B cell (primary cell): Measurements from ENCODE around the gene ESRRA. TPM values are rescaled to one million over a fixed set of nuclear protein-coding genes. Genes with fewer than 3 reads are reported as not detected.
A peak's percentile ranks its signal among the peaks of the same experiment; 100 is the strongest.

Source experiments
- ATAC-seq: fragments of 200-7000 bp; cut with Tn5 transposase; one replicate; pipeline ENCODE4 v1.10.0; 2021; ENCODE audit warnings: low read depth, mild to moderate bottlenecking, moderate number of reproducible peaks, moderate library complexity
- CTCF ChIA-PET: fragments of 350-600 bp; sonication (Branson Sonifier 250); formaldehyde crosslinking; loops from one replicate; lab custom pipeline; 2021; ENCODE audit warnings: antibody characterized with exemption, inconsistent platforms; lab: Charles Lee
- POLR2A ChIA-PET: fragments of 350-600 bp; sonication (Branson Sonifier 250); formaldehyde crosslinking; loops from one replicate; lab custom pipeline; 2021; ENCODE audit warnings: antibody characterized with exemption; lab: Charles Lee
- DNase-seq: peaks from one replicate; pipeline ENCODE4 v3.0.0; 2013
- H2AFZ ChIP-seq: 2 replicates; pipeline ENCODE4 v1.6.1; 2012; ENCODE audit warnings: mild to moderate bottlenecking, low read depth, low read length; ENCODE audit not compliant: insufficient read depth, poor library complexity, severe bottlenecking
- H3K27ac ChIP-seq, 2 donors: 1 replicate in 1 of 2; 2 replicates in 1 of 2; pipeline ENCODE4 v1.5.1; 2012 to 2013; ENCODE audit warnings: low read length in 2 of 2, mild to moderate bottlenecking in 2 of 2, moderate library complexity in 1 of 2
- H3K27me3 ChIP-seq, 4 experiments: fragments of 200-600 bp in 1 of 4; sonication (generic) in 1 of 4; replicated peaks in 1 of 4; 1 replicate in 2 of 4; 2 replicates in 2 of 4; pipeline versions ENCODE4 v1.6.1 to v1.7.0; 2013 to 2016; ENCODE audit warnings: low read length in 3 of 4, mild to moderate bottlenecking in 2 of 4, mixed read lengths in 1 of 4, moderate library complexity in 1 of 4; ENCODE audit not compliant: insufficient read depth in 4 of 4, control insufficient read depth in 3 of 4; ENCODE audit errors: control extremely low read depth in 1 of 4
- H3K36me3 ChIP-seq, 2 experiments: replicated peaks in 1 of 2; 1 replicate in 1 of 2; 2 replicates in 1 of 2; pipeline versions ENCODE4 v1.6.1 to v1.7.1; 2013; ENCODE audit warnings: low read length in 1 of 2; ENCODE audit not compliant: insufficient read depth in 2 of 2, control insufficient read depth in 1 of 2; ENCODE audit errors: control extremely low read depth in 1 of 2, extremely low read depth in 1 of 2
- H3K4me1 ChIP-seq, 2 donors: fragments of 200-600 bp in 1 of 2; sonication (generic) in 1 of 2; 1 replicate in 1 of 2; 2 replicates in 1 of 2; pipeline versions ENCODE4 v1.5.1 to v1.6.1; 2013 to 2017; ENCODE audit warnings: low read length in 2 of 2; ENCODE audit not compliant: control insufficient read depth in 2 of 2, insufficient read depth in 2 of 2
- H3K4me2 ChIP-seq: replicated peaks from 2 replicates; pipeline ENCODE3; 2012; ENCODE audit warnings: mild to moderate bottlenecking, low read depth, low read length; ENCODE audit not compliant: poor library complexity, severe bottlenecking
- H3K4me3 ChIP-seq, 5 experiments: fragments of 200-600 bp in 1 of 5; sonication (generic) in 1 of 5; 1 replicate in 3 of 5; 2 replicates in 2 of 5; pipeline versions ENCODE4 v1.5.1 to v1.7.0; 2011 to 2016; ENCODE audit warnings: low read length in 4 of 5, mild to moderate bottlenecking in 4 of 5, low read depth in 2 of 5, control low read depth in 1 of 5, moderate library complexity in 1 of 5; ENCODE audit not compliant: insufficient read depth in 1 of 5; ENCODE audit errors: control extremely low read depth in 1 of 5, extremely low read depth in 1 of 5
- H3K79me2 ChIP-seq: fragments of 200-600 bp; sonication (generic); one replicate; pipeline ENCODE4 v1.6.0; 2016; ENCODE audit warnings: low read length; ENCODE audit not compliant: control insufficient read depth, insufficient read depth
- H3K9ac ChIP-seq: fragments of 200-600 bp; sonication (generic); 2 replicates; pipeline ENCODE4 v1.6.1; 2017; ENCODE audit warnings: mild to moderate bottlenecking, low read length, moderate library complexity
- H3K9me3 ChIP-seq, 3 donors: one replicate each; pipeline versions ENCODE4 v1.6.1 to v1.7.1; 2013; ENCODE audit warnings: low read length in 2 of 3; ENCODE audit not compliant: control insufficient read depth in 2 of 3, insufficient read depth in 1 of 3; ENCODE audit errors: control extremely low read depth in 1 of 3
- H4K20me1 ChIP-seq: 2 replicates; pipeline ENCODE4 v1.6.0; 2012; ENCODE audit warnings: mild to moderate bottlenecking, low read length; ENCODE audit not compliant: insufficient read depth, control insufficient read depth, poor library complexity, severe bottlenecking
- H3K27ac Mint-ChIP-seq: one replicate; pipeline ENCODE4 v1.8.0; 2021; ENCODE audit warnings: mixed read lengths
- H3K27me3 Mint-ChIP-seq: one replicate; pipeline ENCODE4 v1.8.0; 2021; ENCODE audit warnings: mixed read lengths
- H3K4me1 Mint-ChIP-seq: one replicate; pipeline ENCODE4 v1.8.0; 2021; ENCODE audit warnings: mixed read lengths
- H3K4me3 Mint-ChIP-seq: one replicate; pipeline ENCODE4 v1.8.0; 2021; ENCODE audit warnings: mixed read lengths
- H3K9me3 Mint-ChIP-seq: one replicate; pipeline ENCODE4 v1.8.0; 2022; ENCODE audit warnings: mixed read lengths; ENCODE audit not compliant: insufficient read depth
- EZH2 ChIP-seq: IDR thresholded peaks from 2 replicates; pipeline ENCODE4 v1.6.1; 2012; ENCODE audit warnings: borderline replicate concordance, low read depth, mild to moderate bottlenecking, moderate library complexity, low read length; ENCODE audit not compliant: insufficient read depth, poor library complexity, severe bottlenecking
- WGBS: methylation state at CpG from one replicate; pipeline ENCODE4 v1.1.5; 2013; ENCODE audit warnings: missing lambda C conversion rate; ENCODE audit not compliant: insufficient coverage; 5-methylcytosine and 5-hydroxymethylcytosine counted together
- intact Hi-C: fragments of 100-400 bp; cut with micrococcal nuclease; formaldehyde crosslinking; loops from one replicate; pipeline ENCODE4 v1.10.0; 2022
- polyA plus RNA-seq: library from polyadenylated mRNA; depleted of rRNA; stranded (reverse); fragments of >200 nt; gene quantifications from 2 replicates; pipeline ENCODE4 v1.2.3, GENCODE V29; 2012
- total RNA-seq, 2 donors: library from RNA; stranded (reverse); fragments of 120-200 nt in 1 of 2; gene quantifications; 1 replicate in 1 of 2; 2 replicates in 1 of 2; pipeline versions ENCODE4 v1.2.3 to v1.2.4, GENCODE V29; 2013 to 2022
- TF ChIP-seq, protein P1 (sequence below): fragments of 200-600 bp; IDR thresholded peaks from one replicate; pipeline ENCODE4 v1.8.0; 2022; ENCODE audit warnings: antibody characterized with exemption, mild to moderate bottlenecking

Gene ESRRA
- total and polyA plus RNA-seq, 2 donors (not counting 1 experiment from before 2014, with no cell fraction given) = 16.3 to 39.6 TPM

DNA sequence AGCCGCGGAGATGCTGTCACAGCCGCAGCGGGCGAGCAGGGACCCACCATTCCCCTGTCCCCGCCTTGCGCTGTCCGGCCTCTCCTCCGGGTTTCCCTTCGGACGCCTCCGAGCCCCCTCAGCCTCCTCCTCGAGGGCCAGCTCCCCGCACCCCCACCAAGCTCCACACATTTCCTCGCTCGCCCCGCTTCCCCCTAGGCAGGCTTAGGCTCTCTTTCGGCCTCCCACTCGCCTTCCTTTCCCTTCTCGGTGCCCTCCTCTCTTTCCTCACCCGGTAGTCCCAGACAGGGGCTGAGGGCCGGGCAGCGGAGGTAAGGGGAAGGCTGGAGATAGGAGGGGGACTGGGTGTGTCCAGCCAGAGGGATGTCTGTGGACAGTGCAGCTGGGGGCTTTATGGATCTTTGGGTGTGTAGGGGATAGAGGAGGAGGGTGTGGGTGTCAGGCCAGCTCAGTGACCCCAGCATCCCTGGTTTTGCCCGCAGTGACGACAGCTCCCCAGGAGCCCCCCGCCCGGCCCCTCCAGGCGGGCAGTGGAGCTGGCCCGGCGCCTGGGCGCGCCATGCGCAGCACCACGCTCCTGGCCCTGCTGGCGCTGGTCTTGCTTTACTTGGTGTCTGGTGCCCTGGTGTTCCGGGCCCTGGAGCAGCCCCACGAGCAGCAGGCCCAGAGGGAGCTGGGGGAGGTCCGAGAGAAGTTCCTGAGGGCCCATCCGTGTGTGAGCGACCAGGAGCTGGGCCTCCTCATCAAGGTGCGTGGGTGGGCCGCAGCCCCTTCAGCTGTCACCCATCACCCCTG is 12.7 kb upstream of the ESRRA start:
- no peak overlapping the region for H3K27ac Mint-ChIP-seq
- intact Hi-C loops = no loop called here
- peaks cover 45% of the 10 kb centered on the region for H3K27me3 Mint-ChIP-seq
- DNase-seq (peak; percentile 34), ATAC-seq (no peak)
- Histone ChIP-seq H3K9me3 (peaks cover 0 to 17% (median 0%) of the 10 kb centered on the region in 3 donors), H3K4me1 (peaks cover 8 to 30% of the 10 kb centered on the region in 2 donors), H3K27me3 (peaks cover 0 to 65% (median 49%) of the 10 kb centered on the region in 4 experiments), H3K9ac (peak overlapping the region; percentile 43), H3K79me2 (peaks cover 3% of the 10 kb centered on the region), H2AFZ (no peak overlapping the region), H3K4me3 (peak overlapping the region in 3 of 5 experiments; percentile 32 to 54 (median 45)), H3K4me2 (peak overlapping the region; percentile 89), H3K36me3 (no peaks in the 10 kb centered on the region), H4K20me1 (peaks cover 25% of the 10 kb centered on the region), H3K27ac (no peak overlapping the region)
- 40% methylated on average over 35 of the region's 42 CpGs for WGBS
- no peak for TF ChIP-seq EZH2
- TF ChIP-seq, protein P1, sequence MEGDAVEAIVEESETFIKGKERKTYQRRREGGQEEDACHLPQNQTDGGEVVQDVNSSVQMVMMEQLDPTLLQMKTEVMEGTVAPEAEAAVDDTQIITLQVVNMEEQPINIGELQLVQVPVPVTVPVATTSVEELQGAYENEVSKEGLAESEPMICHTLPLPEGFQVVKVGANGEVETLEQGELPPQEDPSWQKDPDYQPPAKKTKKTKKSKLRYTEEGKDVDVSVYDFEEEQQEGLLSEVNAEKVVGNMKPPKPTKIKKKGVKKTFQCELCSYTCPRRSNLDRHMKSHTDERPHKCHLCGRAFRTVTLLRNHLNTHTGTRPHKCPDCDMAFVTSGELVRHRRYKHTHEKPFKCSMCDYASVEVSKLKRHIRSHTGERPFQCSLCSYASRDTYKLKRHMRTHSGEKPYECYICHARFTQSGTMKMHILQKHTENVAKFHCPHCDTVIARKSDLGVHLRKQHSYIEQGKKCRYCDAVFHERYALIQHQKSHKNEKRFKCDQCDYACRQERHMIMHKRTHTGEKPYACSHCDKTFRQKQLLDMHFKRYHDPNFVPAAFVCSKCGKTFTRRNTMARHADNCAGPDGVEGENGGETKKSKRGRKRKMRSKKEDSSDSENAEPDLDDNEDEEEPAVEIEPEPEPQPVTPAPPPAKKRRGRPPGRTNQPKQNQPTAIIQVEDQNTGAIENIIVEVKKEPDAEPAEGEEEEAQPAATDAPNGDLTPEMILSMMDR = no peak
- H3K9me3 Mint-ChIP-seq = no peaks in the 10 kb centered on the region
- ChIA-PET CTCF (interaction anchor here (1.5 to 6.8 kb wide), 2 partner anchors 10 to 49 kb away, joined by 3 to 47 read pairs; partner anchors contain the start of gene CATSPERZ), POLR2A (interaction anchor here (0.7 to 1.6 kb wide), 2 partner anchors 23 to 428 kb away, joined by 3 to 4 read pairs; no protein-coding TSS in a partner anchor)
- peak overlapping the region; percentile 61 for H3K4me3 Mint-ChIP-seq
- peaks cover 9% of the 10 kb centered on the region for H3K4me1 Mint-ChIP-seq

DNA sequence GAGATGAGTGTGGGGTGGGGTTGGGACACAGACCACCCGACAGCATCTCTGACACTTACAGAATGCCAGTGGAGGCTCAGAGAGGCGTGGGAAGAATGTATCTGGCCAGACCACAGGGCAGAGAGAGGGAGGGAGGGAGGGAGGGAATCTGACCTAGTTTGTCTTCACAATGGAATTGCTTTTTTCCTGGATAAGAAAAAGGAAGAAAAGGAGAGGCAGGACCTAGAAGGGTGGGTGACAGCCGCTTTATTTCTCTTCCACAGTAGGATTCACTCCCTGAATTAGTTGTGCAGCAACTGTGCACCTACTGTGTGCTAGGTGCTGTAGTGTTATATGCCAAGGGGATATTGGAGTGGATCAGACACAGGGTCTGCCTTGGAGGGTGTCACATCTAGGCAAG is 10.6 kb upstream of the ESRRA start:
- ATAC-seq (no peak), DNase-seq (no peak)
- no peak overlapping the region for H3K4me2 ChIP-seq
- H3K9me3 Mint-ChIP-seq = no peaks in the 10 kb centered on the region
- peaks cover 14% of the 10 kb centered on the region for H3K4me1 Mint-ChIP-seq
- no CpG with 5 or more reads among the region's 3 CpGs for WGBS
- H3K9me3 ChIP-seq = peaks cover 0 to 23% (median 0%) of the 10 kb centered on the region in 3 donors
- no peaks in the 10 kb centered on the region for H3K36me3 ChIP-seq
- intact Hi-C loops = no loop called here
- CTCF ChIA-PET = interaction anchor here (0.6 to 0.8 kb wide), 2 partner anchors 10 to 107 kb away, joined by 3 to 4 read pairs; no protein-coding TSS in a partner anchor
- no peak for TF ChIP-seq EZH2
- TF ChIP-seq, protein P1 = no peak
- no peak overlapping the region for H3K9ac ChIP-seq
- POLR2A ChIA-PET = interaction anchor here (0.7 kb wide), 1 partner anchor 1280 kb away, joined by 10 read pairs; no protein-coding TSS in a partner anchor
- H3K4me3 ChIP-seq = no peak overlapping the region
- peaks cover 26% of the 10 kb centered on the region for H4K20me1 ChIP-seq
- H3K4me1 ChIP-seq = peaks cover 18 to 46% of the 10 kb centered on the region in 2 donors
- H3K27me3 Mint-ChIP-seq = peaks cover 56% of the 10 kb centered on the region
- H3K79me2 ChIP-seq = peaks cover 3% of the 10 kb centered on the region
- no peak overlapping the region for H3K27ac ChIP-seq
- no peak overlapping the region for H3K4me3 Mint-ChIP-seq
- H3K27me3 ChIP-seq = peaks cover 0 to 86% (median 63%) of the 10 kb centered on the region in 4 experiments
- no peak overlapping the region for H2AFZ ChIP-seq
- H3K27ac Mint-ChIP-seq = no peak overlapping the region
